ENCODE results near the gene FGFRL1. TPM values are rescaled to one million over a fixed set of nuclear protein-coding genes. Genes with fewer than 3 reads are reported as not detected.

The FGFRL1 gene
- total RNA-seq, 1 donor from 2014 or later, result 22.4 TPM

- no peaks in the 10 kb centered on the region for H3K9me3 ChIP-seq (replicated peaks)
- DNase-seq, result no peak
- TF ChIP-seq CTCF (IDR thresholded peaks at IDR 0.05; ENCODE audit: borderline replicate concordance), result no peak
- no peaks in the 10 kb centered on the region for H3K36me3 ChIP-seq
- no peaks in the 10 kb centered on the region for H3K27me3 ChIP-seq (ENCODE audit: low read depth)
- H3K4me1 ChIP-seq, result no peaks in the 10 kb centered on the region
- H3K4me3 ChIP-seq, result no peak overlapping the region
- H3K27ac ChIP-seq (replicated peaks), result no peak overlapping the region
- intact Hi-C loops (cut with micrococcal nuclease), result no loop called here
These were observed 7.0 kb downstream of the FGFRL1 start for GRCh38 chr4:1018147-1019020.

- H3K27ac ChIP-seq (replicated peaks), result no peak overlapping the region
- H3K27me3 ChIP-seq (ENCODE audit: low read depth), result no peaks in the 10 kb centered on the region
- intact Hi-C loops (cut with micrococcal nuclease), result no loop called here
- peaks cover 1% of the 10 kb centered on the region for H3K36me3 ChIP-seq
- no peak overlapping the region for H3K4me3 ChIP-seq
- DNase-seq, result no peak
- H3K4me1 ChIP-seq, result no peaks in the 10 kb centered on the region
- H3K9me3 ChIP-seq (replicated peaks), result no peaks in the 10 kb centered on the region
- TF ChIP-seq CTCF (IDR thresholded peaks at IDR 0.05; ENCODE audit: borderline replicate concordance), result no peak
These were observed 7.9 kb downstream of the FGFRL1 start for GRCh38 chr4:1019320-1019719.

GRCh38 chr4:1019729-1020470, 8.5 kb downstream of the FGFRL1 start:
- Histone ChIP-seq H3K27ac (replicated peaks) (no peak overlapping the region), H3K27me3 (ENCODE audit: low read depth) (no peaks in the 10 kb centered on the region), H3K4me1 (no peaks in the 10 kb centered on the region), H3K9me3 (replicated peaks) (no peaks in the 10 kb centered on the region), H3K4me3 (no peak overlapping the region), H3K36me3 (peaks cover 4% of the 10 kb centered on the region)
- no peak for TF ChIP-seq CTCF (IDR thresholded peaks at IDR 0.05; ENCODE audit: borderline replicate concordance)
- intact Hi-C loops (cut with micrococcal nuclease), result no loop called here
- DNase-seq, result no peak

- no peak overlapping the region for H3K27ac ChIP-seq (replicated peaks)
- peaks cover 3% of the 10 kb centered on the region for H3K4me1 ChIP-seq
- TF ChIP-seq CTCF (IDR thresholded peaks at IDR 0.05; ENCODE audit: borderline replicate concordance), result no peak
- no peaks in the 10 kb centered on the region for H3K9me3 ChIP-seq (replicated peaks)
- intact Hi-C loops (cut with micrococcal nuclease), result no loop called here
- no peaks in the 10 kb centered on the region for H3K27me3 ChIP-seq (ENCODE audit: low read depth)
- no peak for DNase-seq
- H3K4me3 ChIP-seq, result no peak overlapping the region
- peaks cover 10% of the 10 kb centered on the region for H3K36me3 ChIP-seq
These were observed 10.1 kb downstream of the FGFRL1 start for GRCh38 chr4:1021386-1022050.

- H3K27me3 ChIP-seq (ENCODE audit: low read depth), result no peaks in the 10 kb centered on the region
- H3K9me3 ChIP-seq (replicated peaks), result no peaks in the 10 kb centered on the region
- H3K36me3 ChIP-seq, result peaks cover 10% of the 10 kb centered on the region
- H3K4me3 ChIP-seq, result no peak overlapping the region
- no peak for DNase-seq
- no peak for TF ChIP-seq CTCF (IDR thresholded peaks at IDR 0.05; ENCODE audit: borderline replicate concordance)
- intact Hi-C loops (cut with micrococcal nuclease), result no loop called here
- peaks cover 3% of the 10 kb centered on the region for H3K4me1 ChIP-seq
- no peak overlapping the region for H3K27ac ChIP-seq (replicated peaks)
These were observed 10.8 kb downstream of the FGFRL1 start for GRCh38 chr4:1022051-1022738.
